KOPT-K1 (cell line): Measurements from ENCODE around the gene IRF1.

Experiments
- H3K27ac ChIP-seq: fragments of 200-600 bp; sonication (generic); 2 replicates; pipeline ENCODE4 v1.5.1; 2016; ENCODE audit warnings: antibody characterized with exemption, mild to moderate bottlenecking, low read depth, low read length; ENCODE audit not compliant: poor library complexity, severe bottlenecking
- H3K36me3 ChIP-seq: fragments of 200-600 bp; sonication (generic); 2 replicates; pipeline ENCODE4 v1.5.1; 2017; ENCODE audit warnings: antibody characterized with exemption, mild to moderate bottlenecking, low read length, moderate library complexity; ENCODE audit not compliant: insufficient read depth
- H3K9me3 ChIP-seq: fragments of 200-600 bp; sonication (generic); 2 replicates; pipeline ENCODE4 v1.5.1; 2017; ENCODE audit warnings: antibody characterized with exemption, low read length, mild to moderate bottlenecking; ENCODE audit not compliant: insufficient read depth, poor library complexity, severe bottlenecking

Gene IRF1

DNA sequence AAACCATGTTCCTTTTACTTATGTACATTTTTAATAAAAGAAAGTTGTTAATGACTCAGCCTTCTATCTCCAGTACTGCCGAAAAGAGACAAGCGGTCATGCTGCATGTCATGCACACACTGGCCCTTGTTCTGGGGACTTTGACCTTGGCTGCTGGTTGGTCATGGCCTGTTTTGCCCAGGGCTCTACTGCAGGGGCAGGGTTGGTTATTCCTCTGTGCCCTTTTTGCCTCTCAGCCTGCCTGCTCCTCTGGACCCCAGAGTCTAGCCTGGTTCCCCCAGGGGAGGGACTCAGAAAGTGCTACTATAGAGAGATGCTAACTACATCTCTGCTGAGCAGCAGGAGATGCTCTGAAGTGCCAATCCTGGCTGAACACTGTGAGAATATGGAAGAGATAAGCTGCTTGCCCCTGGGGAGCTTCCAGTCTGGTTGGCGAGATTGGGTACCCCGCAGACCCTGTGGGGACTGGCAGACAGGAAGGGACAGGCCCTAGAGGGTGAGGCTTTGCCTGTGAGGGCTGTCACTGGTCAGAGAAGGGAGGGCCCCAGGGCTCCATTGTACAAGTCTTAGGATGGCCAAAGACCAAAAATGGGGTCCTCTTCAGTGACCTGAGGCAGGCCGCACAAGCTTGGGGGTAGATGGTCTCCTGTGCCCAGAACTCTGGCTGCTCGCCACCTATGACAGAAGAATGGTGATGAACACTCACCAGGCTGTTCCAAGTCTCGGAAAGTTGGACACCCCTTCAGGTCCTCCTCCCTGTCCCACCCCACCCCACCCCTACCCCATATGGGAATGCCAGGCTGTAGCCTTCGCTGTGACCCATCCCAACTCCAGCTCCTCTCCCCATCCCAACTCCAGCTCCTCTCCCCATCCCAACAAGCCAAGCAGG, 14.3 kb downstream of the IRF1 start:
- H3K36me3 ChIP-seq, result peaks cover 30% of the 10 kb centered on the region
- no peaks in the 10 kb centered on the region for H3K9me3 ChIP-seq
- H3K27ac ChIP-seq, result peak overlapping the region; percentile 99

DNA sequence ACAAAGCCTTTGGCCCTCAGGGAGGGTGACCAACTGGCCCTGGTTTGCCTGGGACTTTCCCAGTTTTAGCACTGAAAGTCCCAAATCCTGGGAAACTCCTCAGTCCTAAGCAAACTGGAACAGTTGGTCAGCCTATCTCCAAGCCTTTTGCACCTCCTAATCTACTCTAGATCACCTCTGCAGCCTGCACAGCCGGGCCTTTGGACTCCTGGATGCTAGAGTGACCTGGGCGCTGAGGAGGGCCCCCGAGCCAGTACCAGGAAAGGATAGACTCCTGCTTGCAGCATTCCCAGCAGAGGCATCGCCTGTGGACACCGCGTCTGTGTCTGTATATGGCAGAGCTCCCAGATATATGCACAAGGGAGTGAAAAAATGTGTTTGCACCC, 15.1 kb downstream of the IRF1 start:
- Histone ChIP-seq H3K36me3 (peaks cover 30% of the 10 kb centered on the region), H3K27ac (peak overlapping the region; percentile 99), H3K9me3 (no peaks in the 10 kb centered on the region)

DNA sequence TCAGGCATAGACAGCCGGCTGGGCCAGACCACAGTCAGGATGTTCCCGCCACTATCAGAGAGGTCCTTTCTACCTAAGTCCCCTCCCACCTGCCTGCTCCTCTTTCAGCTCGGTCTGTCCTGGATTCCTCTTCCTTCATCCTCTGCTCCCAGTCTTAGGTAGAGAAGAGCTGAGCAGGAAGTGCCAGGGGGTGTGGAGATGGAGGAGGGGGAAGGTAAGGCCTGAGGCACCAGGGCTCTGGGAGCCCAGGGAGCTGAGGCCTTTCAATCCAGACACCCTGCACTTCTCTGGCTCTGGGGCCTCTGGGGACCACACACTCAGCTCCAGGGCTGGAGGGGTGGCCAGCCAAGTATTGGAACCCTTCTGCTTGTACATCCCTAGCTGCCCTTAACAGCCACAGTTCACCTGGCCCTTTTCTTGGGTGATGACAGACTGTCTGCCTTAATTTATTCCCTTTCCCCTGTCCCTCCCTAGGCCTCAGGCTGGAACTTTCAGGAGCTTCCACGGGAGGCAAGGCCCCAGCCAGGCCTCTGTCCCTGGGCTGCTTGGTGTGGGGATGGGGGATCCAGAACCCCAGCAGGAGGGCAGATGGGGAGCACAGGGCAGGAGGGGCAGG, 15.6 kb downstream of the IRF1 start:
- Histone ChIP-seq H3K27ac (peak overlapping the region; percentile 99), H3K36me3 (peaks cover 35% of the 10 kb centered on the region), H3K9me3 (no peaks in the 10 kb centered on the region)

DNA sequence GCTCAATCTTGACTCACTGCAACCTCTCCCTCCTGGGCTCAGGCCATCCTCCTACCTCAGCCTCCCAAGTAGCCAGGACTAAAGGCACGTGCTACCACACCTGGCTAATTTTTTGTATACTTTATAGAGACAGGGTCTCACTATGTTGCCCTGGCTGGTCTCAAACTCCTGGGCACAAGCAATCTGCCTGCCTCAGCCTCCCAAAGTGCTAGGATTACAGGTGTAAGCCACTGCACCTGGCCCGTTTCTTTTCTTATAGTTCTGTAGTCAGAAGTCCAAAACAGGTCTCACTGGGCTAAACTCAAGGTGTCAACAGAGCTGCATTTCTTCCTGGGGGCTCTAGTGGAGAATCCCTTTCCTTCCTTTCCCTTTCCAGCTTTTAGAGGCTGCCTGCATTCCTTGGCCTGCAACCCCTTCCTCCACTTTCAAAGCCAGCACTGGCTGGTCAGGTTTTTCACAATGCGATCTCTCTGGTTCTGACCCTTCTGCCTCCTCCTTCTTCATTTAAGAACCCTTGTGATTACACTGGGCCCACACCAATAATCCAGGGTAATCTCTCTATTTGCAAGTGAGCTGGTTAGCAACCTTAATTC, 16.3 kb downstream of the IRF1 start:
- H3K27ac ChIP-seq, result peak overlapping the region; percentile 99

GRCh38 chr5:132473668-132474067, 16.9 kb downstream of the IRF1 start:
- peak overlapping the region; percentile 99 for H3K27ac ChIP-seq
- peaks cover 41% of the 10 kb centered on the region for H3K36me3 ChIP-seq
- no peaks in the 10 kb centered on the region for H3K9me3 ChIP-seq

More for the DNA sequence above, 16.3 kb downstream of the IRF1 start:
- Histone ChIP-seq H3K9me3 (no peaks in the 10 kb centered on the region), H3K36me3 (peaks cover 36% of the 10 kb centered on the region)

- H3K27ac ChIP-seq, result peak overlapping the region; percentile 99
- no peaks in the 10 kb centered on the region for H3K9me3 ChIP-seq
- H3K36me3 ChIP-seq, result peaks cover 41% of the 10 kb centered on the region
Observed at GRCh38 chr5:132473019-132473531, 17.5 kb downstream of the IRF1 start.

DNA sequence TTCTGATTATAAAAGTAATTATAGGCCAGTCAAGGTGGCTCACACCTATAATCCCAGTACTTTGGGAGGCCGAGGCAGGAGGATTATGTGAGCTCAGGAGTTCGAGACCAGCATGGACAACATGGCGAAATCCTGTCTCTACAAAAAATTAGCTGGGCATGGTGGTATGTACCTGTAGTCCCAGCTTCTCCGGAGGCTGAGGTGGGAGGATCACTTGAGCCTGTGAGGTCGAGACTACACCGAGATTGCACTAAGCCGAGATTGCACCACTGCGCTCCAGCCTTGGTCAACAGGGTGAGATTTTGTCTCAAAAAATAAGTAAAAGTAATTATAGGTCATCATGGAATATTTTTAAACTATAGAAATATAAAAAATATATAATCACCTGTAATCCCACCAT, 18.1 kb downstream of the IRF1 start:
- H3K9me3 ChIP-seq, result no peaks in the 10 kb centered on the region
- peaks cover 46% of the 10 kb centered on the region for H3K36me3 ChIP-seq
- peak overlapping the region; percentile 99 for H3K27ac ChIP-seq

- Histone ChIP-seq H3K9me3 (no peaks in the 10 kb centered on the region), H3K36me3 (peaks cover 46% of the 10 kb centered on the region), H3K27ac (peak overlapping the region; percentile 99)
Observed at GRCh38 chr5:132471944-132472343, 18.6 kb downstream of the IRF1 start.

GRCh38 chr5:132471151-132471907, 19.2 kb downstream of the IRF1 start:
- Histone ChIP-seq H3K9me3 (no peaks in the 10 kb centered on the region), H3K27ac (peak overlapping the region; percentile 99), H3K36me3 (peaks cover 44% of the 10 kb centered on the region)

- peaks cover 38% of the 10 kb centered on the region for H3K36me3 ChIP-seq
- no peaks in the 10 kb centered on the region for H3K9me3 ChIP-seq
- H3K27ac ChIP-seq, result peak overlapping the region; percentile 99
Observed at GRCh38 chr5:132470596-132470995, 20.0 kb downstream of the IRF1 start.

GRCh38 chr5:132470010-132470392, 20.6 kb downstream of the IRF1 start:
- Histone ChIP-seq H3K9me3 (no peaks in the 10 kb centered on the region), H3K36me3 (peaks cover 38% of the 10 kb centered on the region), H3K27ac (peak overlapping the region; percentile 99)

- Histone ChIP-seq H3K36me3 (peaks cover 38% of the 10 kb centered on the region), H3K27ac (peak overlapping the region; percentile 99), H3K9me3 (no peaks in the 10 kb centered on the region)
Observed at GRCh38 chr5:132469380-132470009, 21.1 kb downstream of the IRF1 start.

DNA sequence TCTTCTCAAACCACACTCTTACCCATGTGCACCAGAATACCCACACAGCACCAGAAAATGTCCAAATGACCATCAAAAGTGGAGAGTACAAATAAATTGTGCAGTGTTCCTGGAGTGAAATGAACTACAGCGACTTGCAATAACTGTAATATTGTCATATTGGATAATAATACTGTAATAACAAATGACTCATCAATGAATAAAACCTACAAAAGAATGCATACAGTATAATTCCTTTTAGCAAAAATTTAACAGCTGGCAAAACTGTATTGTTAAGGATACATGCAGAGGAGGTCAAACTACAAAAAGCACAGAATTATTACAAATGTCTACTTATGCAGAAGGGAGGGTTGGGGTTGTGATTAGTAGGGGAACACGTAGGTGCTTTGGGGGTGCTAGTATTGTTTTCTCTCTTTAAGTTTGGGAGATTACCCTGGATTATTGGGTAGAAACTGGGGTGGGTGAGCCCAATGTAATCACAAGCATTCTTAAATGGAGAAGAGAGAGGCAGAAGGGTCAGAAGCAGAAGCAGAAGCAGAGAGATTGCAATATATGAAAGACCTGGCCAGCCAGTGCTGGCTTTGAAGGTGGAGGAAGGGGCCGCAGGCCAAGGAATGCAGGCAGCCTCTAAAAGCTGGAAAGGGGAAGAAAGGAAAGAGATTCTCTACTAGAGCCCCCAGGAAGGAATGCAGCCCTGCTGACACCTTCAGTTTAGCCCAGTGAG, 21.8 kb downstream of the IRF1 start:
- Histone ChIP-seq H3K9me3 (no peaks in the 10 kb centered on the region), H3K36me3 (peaks cover 38% of the 10 kb centered on the region), H3K27ac (peak overlapping the region; percentile 99)
